Psoas muscle (tissue), 8 donors: ENCODE data around the gene ZNF48. TPM values are rescaled to one million over a fixed set of nuclear protein-coding genes. Genes with fewer than 3 reads are reported as not detected.
A peak's percentile ranks its signal among the peaks of the same experiment; 100 is the strongest.

Source experiments
- ATAC-seq, 4 donors: fragments of 200-7000 bp; cut with Tn5 transposase; one replicate each; pipeline ENCODE4 v1.9.1; 2020; ENCODE audit warnings: moderate library complexity in 3 of 4, mild to moderate bottlenecking in 2 of 4
- DNase-seq, 2 donors: peaks; one replicate each; pipeline ENCODE4 v3.0.0-alpha.2; 2020
- H3K27ac ChIP-seq: fragments of 200-600 bp; one replicate; pipeline ENCODE4 v1.8.0; 2022
- H3K27me3 ChIP-seq, 3 donors: fragments of 200-600 bp in 1 of 3; one replicate each; pipeline versions ENCODE4 v1.6.1 to v1.8.0; 2013 to 2022; ENCODE audit warnings: low read length in 2 of 3, mild to moderate bottlenecking in 2 of 3, moderate library complexity in 1 of 3; ENCODE audit not compliant: insufficient read depth in 3 of 3
- H3K36me3 ChIP-seq, 2 donors: fragments of 200-600 bp in 1 of 2; one replicate each; pipeline versions ENCODE4 v1.6.1 to v1.8.0; 2013 to 2022; ENCODE audit warnings: low read depth in 1 of 2, mild to moderate bottlenecking in 1 of 2, moderate library complexity in 1 of 2; ENCODE audit not compliant: insufficient read depth in 1 of 2
- H3K4me1 ChIP-seq: fragments of 200-600 bp; one replicate; pipeline ENCODE4 v1.8.0; 2022
- H3K4me3 ChIP-seq: fragments of 200-600 bp; one replicate; pipeline ENCODE4 v1.8.0; 2022; ENCODE audit warnings: mild to moderate bottlenecking
- H3K9me3 ChIP-seq: fragments of 200-600 bp; one replicate; pipeline ENCODE4 v1.8.0; 2022
- WGBS, 3 donors: extraction: QIAGEN DNeasy Blood & Tissue Kit; methylation state at CpG; one replicate each; pipeline versions ENCODE4 v1.1.6 to v1.1.7; 2013; 5-methylcytosine and 5-hydroxymethylcytosine counted together
- intact Hi-C, 2 donors: fragments of 100-400 bp; cut with DNase I; formaldehyde crosslinking; loops; one replicate each; pipeline versions ENCODE4 v1.11.0 to v1.14.2; 2022
- polyA plus RNA-seq, 3 donors: library from polyadenylated mRNA; stranded (reverse); fragments of 200-250 nt; gene quantifications; one replicate each; pipeline ENCODE4 v1.2.3, GENCODE V29; 2013
- total RNA-seq, 4 donors: library from RNA; stranded (reverse); fragmentation: NEBNext Ultra II Directional in 2 of 4; extraction: Animal tissue kit (Norgen Biotek cat#: 25700) in 2 of 4; gene quantifications; one replicate each; pipeline versions ENCODE4 v1.2.1 to v1.2.4, GENCODE V29; 2021 to 2023
- TF ChIP-seq, protein P1 (sequence below): fragments of 200-600 bp; IDR thresholded peaks from one replicate; pipeline ENCODE4 v1.8.0; 2022; ENCODE audit warnings: antibody characterized with exemption
- donor health status: healthy with polysubstance abuse.
- donor health status: DM: no; HTN: no; CAD: no; lungs with moderate emphysema.
- donor health status: Bipolar disorder and iron deficiency.
- donor health status: healthy.
- donor health status: DM: yes; HTN: yes; CAD: no.
- donor health status: DM: no; HTN: no; CAD: no.
- donor health status: DM: no; HTN: no; CAD: no.
- donor health status: DM: yes; HTN: yes; CAD: no.

The ZNF48 gene
- total and polyA plus RNA-seq, 7 donors = 2.3 to 7.8 (median 5.2) TPM

DNA sequence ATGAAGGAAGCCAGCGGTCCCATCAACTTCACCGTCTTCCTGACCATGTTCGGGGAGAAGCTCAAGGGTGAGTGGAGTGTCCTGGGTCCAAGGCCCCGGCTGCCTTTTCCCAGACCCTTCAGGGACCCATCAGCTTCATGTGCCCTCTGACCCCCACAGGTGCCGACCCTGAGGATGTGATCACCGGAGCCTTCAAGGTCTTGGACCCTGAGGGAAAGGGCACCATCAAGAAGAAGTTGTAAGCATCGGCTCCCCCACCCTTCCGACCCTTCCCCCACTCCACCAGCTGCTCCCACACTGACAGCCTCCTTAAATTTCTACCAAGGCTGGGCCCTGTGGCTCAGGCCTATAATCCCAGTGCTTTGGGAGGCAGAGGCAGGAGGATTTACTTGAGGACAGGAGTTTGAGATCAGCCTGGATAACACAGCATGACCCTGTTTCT is 18.7 kb upstream of the ZNF48 start:
- TF ChIP-seq, protein P1, sequence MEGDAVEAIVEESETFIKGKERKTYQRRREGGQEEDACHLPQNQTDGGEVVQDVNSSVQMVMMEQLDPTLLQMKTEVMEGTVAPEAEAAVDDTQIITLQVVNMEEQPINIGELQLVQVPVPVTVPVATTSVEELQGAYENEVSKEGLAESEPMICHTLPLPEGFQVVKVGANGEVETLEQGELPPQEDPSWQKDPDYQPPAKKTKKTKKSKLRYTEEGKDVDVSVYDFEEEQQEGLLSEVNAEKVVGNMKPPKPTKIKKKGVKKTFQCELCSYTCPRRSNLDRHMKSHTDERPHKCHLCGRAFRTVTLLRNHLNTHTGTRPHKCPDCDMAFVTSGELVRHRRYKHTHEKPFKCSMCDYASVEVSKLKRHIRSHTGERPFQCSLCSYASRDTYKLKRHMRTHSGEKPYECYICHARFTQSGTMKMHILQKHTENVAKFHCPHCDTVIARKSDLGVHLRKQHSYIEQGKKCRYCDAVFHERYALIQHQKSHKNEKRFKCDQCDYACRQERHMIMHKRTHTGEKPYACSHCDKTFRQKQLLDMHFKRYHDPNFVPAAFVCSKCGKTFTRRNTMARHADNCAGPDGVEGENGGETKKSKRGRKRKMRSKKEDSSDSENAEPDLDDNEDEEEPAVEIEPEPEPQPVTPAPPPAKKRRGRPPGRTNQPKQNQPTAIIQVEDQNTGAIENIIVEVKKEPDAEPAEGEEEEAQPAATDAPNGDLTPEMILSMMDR = no peak
- 44 to 78% (median 51%) methylated on average over 8 of the region's 8 CpGs for WGBS, 3 donors
- peaks cover 49% of the 10 kb centered on the region for H3K4me1 ChIP-seq
- peak overlapping the region; percentile 97 for H3K27ac ChIP-seq
- H3K9me3 ChIP-seq = no peaks in the 10 kb centered on the region
- DNase-seq (no peak), ATAC-seq (no peak)
- peak overlapping the region; percentile 71 for H3K4me3 ChIP-seq
- intact Hi-C loops = no loop called here
- peaks cover 0 to 5% of the 10 kb centered on the region in 2 donors for H3K36me3 ChIP-seq
- H3K27me3 ChIP-seq = no peaks in the 10 kb centered on the region

DNA sequence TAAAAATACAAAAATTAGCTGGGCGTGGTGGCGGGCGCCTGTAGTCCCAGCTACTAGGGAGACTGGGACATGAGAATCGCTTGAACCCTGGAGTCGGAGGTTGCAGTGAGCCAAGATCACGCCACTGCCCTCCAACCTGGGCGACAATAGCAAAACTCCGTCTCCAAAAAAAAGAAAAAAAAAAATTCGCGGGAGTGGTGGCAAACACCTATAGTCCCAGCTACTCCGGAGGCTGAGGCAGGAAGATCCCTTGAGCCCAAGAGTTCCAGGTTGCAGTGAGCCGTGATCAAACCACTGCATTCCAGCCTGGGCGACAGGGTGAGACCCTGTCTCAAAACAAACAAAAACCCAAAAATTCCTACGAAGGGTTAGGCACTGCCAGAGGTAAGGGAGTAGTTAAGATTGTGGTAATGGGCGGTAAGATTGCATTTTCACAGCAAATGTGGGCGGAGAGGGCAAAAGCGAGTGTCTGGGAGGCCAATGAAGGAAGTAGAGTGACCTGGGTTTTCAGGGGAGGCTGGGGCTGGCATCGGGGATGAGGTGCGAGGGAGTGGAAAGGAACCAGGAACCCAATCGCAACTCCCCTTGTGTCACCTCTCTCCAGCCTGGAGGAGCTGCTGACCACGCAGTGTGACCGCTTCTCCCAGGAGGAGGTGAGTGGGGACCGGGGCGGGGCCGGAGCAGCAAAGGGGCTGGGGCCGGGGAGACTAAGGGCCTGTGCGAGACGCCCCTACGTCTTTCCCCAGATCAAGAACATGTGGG is 18.0 kb upstream of the ZNF48 start:
- H3K4me3 ChIP-seq = peak overlapping the region; percentile 71
- TF ChIP-seq, protein P1 = no peak
- H3K36me3 ChIP-seq = peaks cover 0 to 5% of the 10 kb centered on the region in 2 donors
- H3K4me1 ChIP-seq = peaks cover 42% of the 10 kb centered on the region
- H3K27ac ChIP-seq = peak overlapping the region; percentile 97
- DNase-seq = no peak
- 23 to 38% (median 34%) methylated on average over 26 to 29 of the region's 29 CpGs for WGBS, 3 donors
- H3K27me3 ChIP-seq = no peaks in the 10 kb centered on the region
- H3K9me3 ChIP-seq = no peaks in the 10 kb centered on the region
- intact Hi-C loops = no loop called here
- ATAC-seq = no peak

DNA sequence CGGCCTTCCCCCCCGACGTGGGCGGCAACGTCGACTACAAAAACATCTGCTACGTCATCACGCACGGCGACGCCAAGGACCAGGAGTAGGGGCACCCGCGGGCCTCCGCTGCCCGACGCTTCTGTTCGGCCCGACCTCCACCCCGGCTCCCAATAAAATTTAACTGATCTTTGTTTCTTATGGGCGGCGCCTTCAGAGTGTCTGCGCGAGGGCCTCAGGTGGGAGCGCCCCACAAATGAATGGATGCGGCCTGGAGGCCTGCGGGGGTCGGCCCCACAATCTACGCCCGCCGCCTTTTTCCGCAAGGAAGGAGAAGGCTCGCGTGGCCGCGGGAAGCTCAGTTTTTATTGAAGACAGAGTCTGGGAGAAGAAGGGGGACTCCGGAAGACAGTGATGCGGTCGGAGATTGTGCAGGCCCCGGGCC is 17.4 kb upstream of the ZNF48 start:
- TF ChIP-seq, protein P1 = no peak
- Histone ChIP-seq H3K27me3 (no peaks in the 10 kb centered on the region), H3K4me1 (peaks cover 36% of the 10 kb centered on the region), H3K9me3 (no peaks in the 10 kb centered on the region), H3K27ac (peak overlapping the region; percentile 97), H3K36me3 (peaks cover 0 to 5% of the 10 kb centered on the region in 2 donors), H3K4me3 (peak overlapping the region; percentile 71)
- DNase-seq (peak; percentile 95 to 97), ATAC-seq (peak; percentile 44 to 77 (median 64))
- 0 to 1% (median 0%) methylated on average over 32 to 39 of the region's 39 CpGs for WGBS, 3 donors
- intact Hi-C loops = loop anchor here in 1 of 2 donors (2.0 kb wide), 1 partner anchor 17 kb away; the partner anchor contains the start of gene ZNF48

DNA sequence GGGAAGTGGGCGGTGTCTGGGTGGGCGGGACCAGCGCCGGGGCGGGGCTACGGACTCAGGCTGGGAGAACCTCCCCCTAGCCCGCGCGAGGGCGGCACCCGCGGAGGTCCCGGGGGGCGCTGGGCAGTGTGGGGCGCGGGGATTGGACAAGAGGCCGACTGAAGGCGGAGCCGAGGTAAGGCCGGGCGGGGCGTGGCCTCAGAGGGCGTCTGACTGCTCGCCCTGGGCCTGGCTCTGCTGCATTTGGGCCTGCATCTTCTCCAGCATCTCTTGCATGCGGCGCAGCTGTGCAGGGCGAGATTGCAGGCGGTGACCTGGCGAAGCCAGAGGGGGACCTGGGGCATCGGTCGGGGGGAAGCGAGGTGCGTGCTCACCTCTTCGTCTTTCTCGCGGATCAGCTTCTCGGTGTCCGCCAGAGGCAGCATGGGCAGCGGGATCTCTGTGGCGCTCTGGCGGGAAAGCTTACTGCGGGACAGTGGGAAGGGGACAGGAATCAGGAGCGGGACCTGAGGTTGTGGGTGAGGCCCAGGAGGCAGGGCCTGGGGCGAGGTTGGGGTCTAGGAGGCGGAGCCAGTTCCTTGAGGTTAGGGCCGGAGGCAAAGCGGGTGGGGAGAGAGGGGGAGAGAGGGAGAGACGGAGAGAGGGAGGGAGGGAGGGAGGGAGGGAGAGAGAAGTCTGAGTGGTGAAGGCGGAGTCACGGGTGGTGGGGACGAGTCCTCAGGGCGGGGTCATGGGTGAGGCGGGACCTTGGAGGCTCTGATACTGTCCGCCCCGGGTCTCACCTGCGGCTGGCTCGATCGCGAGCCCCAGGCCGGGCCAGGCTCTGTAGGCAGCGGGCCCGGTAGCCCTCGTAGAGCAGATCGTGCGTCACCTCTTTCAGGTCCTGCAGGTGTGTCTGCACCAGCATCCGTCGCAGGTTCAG is 16.7 kb upstream of the ZNF48 start:
- 1 to 4% (median 1%) methylated on average over 53 to 67 of the region's 67 CpGs for WGBS, 3 donors
- peak; percentile 78 to 96 (median 89) for ATAC-seq
- H3K4me1 ChIP-seq = peaks cover 32% of the 10 kb centered on the region

More for the DNA sequence above, 16.7 kb upstream of the ZNF48 start:
- DNase-seq = peak; percentile 99
- peak overlapping the region; percentile 71 for H3K4me3 ChIP-seq
- H3K27me3 ChIP-seq = no peaks in the 10 kb centered on the region
- intact Hi-C loops = loop anchor here in 1 of 2 donors (2.0 kb wide), 1 partner anchor 16 kb away; the partner anchor contains the start of gene ZNF48
- TF ChIP-seq, protein P1 = peak; percentile 17
- H3K9me3 ChIP-seq = no peaks in the 10 kb centered on the region
- H3K27ac ChIP-seq = peak overlapping the region; percentile 97
- peaks cover 0 to 5% of the 10 kb centered on the region in 2 donors for H3K36me3 ChIP-seq
